NCI-H2227 treated with DMSO at 0.1 percent for 48 hours (cell line): ENCODE measurements around the gene CHIC2.

Experiments used
- DNase-seq: peaks from one replicate; lab custom pipeline; 2025; lab: John Stamatoyannopoulos, UW

Gene CHIC2

DNA sequence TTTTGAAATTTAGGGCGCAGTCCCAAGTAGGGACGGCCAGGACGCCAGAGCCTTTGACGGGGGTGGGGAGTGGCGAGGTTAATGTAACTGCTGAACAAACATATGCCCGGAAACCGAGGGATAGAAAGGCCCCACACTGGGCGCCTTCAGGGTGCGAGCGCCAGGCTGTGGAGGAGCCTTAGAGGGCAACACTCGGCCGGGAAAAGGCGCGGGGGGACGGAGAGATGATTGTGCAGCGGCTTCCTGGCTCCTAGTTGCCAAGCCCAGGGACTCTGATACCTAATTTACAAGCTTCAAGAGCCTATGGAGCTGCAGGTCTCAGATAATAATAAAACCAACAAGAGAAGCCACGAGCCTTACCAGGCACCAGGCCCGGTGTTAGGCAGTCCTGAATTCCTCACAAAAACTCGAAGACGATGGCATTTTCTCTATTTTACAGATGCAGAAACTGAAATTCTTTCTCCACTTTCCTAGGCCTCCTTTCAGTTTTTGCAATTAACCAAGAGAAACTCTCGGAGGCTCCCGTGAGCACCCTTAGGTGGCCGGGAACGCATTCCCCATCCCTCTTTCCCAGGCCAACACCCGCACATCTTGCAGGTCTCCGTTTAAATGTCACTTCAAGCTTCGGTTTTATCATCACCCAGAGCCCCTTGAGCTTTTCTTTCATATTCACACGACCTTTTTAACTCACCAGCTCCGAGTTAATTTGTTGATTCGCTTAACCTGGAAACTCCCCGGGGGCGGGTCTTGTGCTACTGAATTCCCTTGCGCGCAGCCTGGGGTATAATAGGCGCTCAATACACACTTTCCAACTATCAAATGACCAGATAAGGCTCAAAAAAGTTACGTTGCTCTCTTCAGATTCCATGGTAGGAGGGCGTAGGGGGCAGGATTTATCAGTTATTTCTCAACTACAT is 29.2 kb upstream of the CHIC2 start:
- DNase-seq = no peak

GRCh38 chr4:54092405-54093323 is 28.3 kb upstream of the CHIC2 start:
- no peak for DNase-seq

DNA sequence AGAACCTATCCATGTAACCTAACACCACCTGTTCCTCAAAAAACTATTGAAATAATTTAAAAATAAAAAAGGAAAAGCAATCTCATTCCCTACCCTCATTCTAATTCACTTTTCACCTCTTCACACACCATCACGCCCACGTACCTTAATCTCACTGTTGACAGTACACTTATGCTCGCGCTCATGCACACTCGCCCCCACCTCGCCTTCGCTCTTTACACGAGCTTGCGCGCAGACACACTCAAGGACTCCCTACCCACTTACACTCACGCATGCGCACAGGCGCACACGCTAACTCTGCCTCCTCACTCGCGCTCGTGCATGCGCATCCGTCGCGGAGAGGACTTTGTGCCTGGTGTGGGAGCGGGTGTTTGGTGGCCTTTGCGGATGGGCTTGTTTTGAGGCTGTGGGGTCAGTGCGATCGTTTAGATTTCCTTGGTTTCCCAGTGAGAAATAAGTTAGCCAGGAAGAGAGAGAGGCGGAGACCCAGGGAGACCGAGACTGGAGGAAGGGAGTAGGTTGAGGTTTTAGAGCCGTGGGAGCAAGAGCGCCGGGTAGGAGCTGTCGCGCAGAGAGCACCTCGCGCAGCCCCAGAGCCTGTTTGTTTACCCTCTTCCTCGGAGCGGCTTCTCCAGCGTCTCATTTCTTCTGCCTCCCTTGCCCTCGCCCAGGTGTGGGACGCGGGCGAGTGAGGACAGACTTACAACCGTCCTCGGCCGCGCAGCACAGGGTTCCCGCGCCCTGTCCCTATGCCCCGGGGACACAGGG is 27.4 kb upstream of the CHIC2 start:
- peak; percentile 29 for DNase-seq

- no peak for DNase-seq
Observed at GRCh38 chr4:54090804-54091623, 26.6 kb upstream of the CHIC2 start.

DNA sequence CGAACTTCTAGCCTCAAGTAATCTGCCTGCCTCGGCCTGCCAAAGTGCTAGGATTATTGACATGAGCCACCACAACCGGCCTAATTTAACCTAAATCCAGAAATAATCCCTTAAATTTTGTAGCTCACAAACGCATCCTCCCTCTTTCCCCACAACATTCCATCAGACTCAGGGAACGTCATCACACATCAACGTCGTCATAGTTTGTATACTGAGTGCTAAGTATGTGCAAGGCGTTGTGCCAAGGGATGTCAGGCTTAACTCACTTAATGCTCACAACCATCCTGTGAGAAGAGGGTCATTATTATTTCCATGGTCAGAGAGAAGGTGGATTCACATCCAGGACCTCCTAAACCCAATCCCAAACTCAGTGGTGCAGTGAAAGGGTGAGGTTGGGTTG is 26.0 kb upstream of the CHIC2 start:
- DNase-seq = no peak

GRCh38 chr4:54089875-54090274 is 25.5 kb upstream of the CHIC2 start:
- no peak for DNase-seq

GRCh38 chr4:54085284-54085683 is 20.9 kb upstream of the CHIC2 start:
- DNase-seq = no peak

DNA sequence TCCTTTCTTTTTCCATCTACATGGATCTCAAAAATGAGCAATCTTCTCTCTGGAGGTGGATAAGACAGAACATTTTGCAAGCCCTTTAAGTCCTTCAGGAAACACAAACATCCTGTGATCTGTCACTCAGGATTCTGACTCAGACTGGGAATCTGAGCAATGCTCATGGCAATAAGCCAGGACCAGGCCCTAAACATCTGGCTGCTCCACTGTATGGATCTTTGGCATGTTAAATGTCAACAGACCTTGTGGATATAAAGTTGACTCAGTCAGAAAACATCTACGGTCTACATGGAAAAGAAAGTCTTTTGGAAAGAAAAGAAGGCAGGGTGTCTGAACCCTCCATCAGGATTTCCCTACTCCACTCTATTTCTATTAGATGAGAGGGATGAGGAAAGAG is 17.8 kb upstream of the CHIC2 start:
- DNase-seq = no peak

- DNase-seq = no peak
Observed at GRCh38 chr4:54077812-54078211, 13.4 kb upstream of the CHIC2 start.

DNA sequence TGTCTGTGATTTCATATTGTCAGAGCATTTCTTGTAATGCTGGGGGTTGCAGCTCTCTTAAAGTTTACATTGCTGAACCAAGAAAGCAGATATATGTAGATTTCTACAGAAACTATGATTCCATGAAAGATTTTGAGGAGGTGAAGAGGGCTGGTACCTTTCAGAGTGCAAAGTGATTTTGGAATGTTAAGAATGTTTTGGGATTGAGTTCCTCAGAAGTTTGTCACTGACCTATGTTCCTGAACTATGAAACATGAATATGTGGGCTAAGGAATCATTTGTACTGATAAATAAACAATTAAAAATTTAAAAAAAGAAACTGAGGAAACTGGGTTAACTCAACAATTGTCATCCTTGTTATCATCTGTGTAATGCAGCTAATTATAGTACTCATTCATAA is 12.3 kb upstream of the CHIC2 start:
- no peak for DNase-seq

DNA sequence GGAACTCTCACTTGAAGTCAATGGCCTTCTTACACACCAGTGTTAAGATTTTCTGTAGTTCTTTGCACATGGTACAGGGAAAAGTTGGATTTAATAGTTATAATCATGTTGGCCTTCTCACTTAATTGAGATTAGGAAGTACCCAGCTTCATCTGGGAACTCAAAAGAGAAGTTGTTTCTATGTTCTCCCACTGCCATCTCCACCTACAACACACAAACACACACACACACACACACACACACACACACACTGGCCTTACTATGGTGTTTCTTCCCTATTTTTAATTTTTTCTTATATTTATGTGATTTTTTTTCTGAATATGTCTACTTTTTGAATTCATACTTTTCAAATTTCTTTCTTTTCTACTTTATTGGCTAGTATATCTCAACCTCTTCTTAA is 10.0 kb upstream of the CHIC2 start:
- no peak for DNase-seq

DNA sequence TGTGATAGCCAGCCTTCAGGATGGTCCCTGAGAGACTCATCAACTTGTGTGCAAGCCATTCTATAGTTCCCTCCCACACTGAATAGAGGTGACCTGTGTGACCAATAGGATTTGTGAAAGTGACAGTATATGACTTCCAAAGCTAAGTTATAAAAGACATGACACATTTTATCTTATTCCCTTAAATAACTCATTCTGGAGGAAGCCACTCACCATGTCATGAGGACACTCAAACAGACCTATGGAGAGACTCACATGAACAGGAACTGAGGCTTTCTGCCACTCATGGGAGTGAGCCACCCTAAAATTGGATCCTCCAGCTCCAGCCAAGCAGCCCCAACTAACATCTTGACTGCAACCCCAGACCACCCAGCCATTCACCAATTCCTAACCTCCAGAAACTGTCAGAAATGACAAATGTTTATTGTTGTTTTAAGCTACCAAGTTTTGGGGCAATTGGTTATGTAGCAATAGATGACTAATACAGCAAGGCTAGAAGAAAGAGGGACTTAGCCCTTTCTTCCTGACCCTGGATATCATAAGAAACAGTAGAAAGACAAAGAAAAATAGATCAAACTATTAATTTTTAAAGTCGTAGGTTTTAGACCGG is 9.0 kb upstream of the CHIC2 start:
- no peak for DNase-seq

DNA sequence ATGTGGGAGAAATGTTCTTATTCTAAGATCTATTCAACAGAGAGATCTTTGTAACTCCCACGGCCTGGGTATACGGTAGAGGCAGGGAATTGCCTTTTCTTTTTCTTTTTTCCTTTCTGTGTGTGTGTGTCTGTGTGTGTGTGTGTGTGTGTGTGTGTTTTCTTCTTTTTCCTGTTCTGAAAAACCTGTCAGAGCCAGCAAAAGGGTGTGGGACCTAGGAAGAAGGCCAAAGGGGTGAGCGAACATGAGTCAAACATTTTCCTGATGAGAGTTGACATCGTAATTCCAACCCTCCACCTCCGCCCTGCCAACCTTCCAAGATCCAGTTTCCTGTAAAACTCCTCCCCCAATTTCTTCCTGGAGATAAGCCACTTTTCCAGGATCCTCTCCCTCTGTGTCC is 2.8 kb upstream of the CHIC2 start:
- no peak for DNase-seq

GRCh38 chr4:54066718-54067129 is 2.3 kb upstream of the CHIC2 start:
- no peak for DNase-seq

DNA sequence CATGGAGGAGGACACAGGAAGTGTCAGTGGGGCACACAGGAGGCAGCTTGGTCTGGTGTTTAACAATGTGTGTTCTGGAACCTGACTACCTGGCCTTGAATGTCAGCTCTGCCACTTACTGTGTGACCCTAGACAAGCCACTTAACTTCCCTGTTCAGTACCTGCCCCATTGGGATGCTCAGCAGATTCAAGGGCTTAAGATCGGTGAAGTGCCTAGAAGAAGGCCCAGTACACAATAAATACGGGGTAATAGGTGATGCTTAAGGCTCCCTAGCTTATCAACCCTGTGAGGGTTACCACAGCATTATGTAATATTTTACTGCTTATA is 1.6 kb upstream of the CHIC2 start:
- DNase-seq = no peak

GRCh38 chr4:54065282-54066087 is 1.1 kb upstream of the CHIC2 start:
- DNase-seq = no peak

DNA sequence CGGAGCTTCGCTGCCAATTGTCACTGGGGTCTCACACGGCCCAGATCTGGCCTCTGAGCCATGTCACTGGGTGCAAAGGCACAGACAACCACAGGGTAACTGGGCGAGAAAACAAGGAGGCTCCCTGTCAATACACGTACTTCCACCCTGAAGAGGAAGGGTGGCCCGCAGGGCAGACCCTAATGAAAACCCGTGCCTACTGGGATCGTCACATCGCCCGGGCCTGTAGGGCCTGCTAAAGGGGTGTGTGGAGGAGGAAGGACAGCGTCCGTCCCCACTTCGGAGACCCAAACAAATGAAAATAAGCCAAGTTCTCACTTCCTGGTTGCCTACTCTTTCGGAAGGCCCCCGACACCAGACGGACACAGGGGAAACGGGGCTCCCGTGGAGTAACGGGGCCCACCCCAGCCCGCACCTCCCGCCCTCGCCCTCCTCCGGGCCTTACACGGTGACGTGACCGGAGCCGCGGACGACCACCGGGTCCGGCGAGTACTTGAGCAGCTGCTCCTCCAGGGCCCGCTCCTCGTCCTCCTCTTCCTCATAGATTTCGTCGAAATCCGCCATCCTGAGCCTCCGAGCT is 578 bp downstream of the CHIC2 start:
- no peak for DNase-seq

- DNase-seq = no peak
Observed at GRCh38 chr4:54063229-54063628, 1.2 kb downstream of the CHIC2 start.

DNA sequence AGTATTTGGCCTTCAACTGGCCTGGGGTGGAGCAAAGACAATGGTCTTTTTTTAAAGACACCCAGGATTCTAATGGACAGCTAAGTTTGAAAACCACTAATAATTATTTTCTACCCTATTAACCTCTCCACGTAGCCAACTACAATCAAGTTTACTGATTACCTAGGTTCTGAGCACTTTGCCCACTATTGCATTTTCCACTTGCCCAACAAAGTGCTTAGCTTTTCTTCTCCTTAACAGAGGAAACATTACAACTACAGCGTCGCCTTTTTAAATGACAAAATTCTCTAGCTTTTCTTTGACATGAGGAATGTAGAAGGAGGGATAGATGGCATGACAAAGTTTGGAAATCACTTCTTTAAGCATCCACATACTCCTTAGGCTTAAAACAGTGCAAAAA is 2.0 kb downstream of the CHIC2 start:
- DNase-seq = no peak

- DNase-seq = no peak
Observed at GRCh38 chr4:54061873-54062272, 2.5 kb downstream of the CHIC2 start.
